ENCODE results near the gene SPATA33. TPM values are rescaled to one million over a fixed set of nuclear protein-coding genes. Genes with fewer than 3 reads are reported as not detected.

SPATA33 gene
- total and polyA plus RNA-seq, 10 of the 15 experiments (the other 5 are each of a cell fraction or from before 2014, with no cell fraction given) = 1.1 to 15.8 (median 7.6) TPM

- no peak for DNase-seq (ENCODE audit: low read depth, low spot score)
Measured at GRCh38 chr16:89621136-89621697, 36.4 kb upstream of the SPATA33 start.

More at GRCh38 chr16:89621136-89621697, 36.4 kb upstream of the SPATA33 start:
- CTCF ChIA-PET = no interaction called here
- Histone ChIP-seq H3K79me2 (ENCODE audit: control insufficient read depth, insufficient read depth, low read length) (no peaks in the 10 kb centered on the region), H4K20me1 (ENCODE audit: control insufficient read depth, insufficient read depth) (no peaks in the 10 kb centered on the region), H3K4me1 (ENCODE audit: control insufficient read depth, insufficient read depth, low read length) (no peaks in the 10 kb centered on the region), H3K27ac (ENCODE audit: control insufficient read depth, insufficient read depth) (no peak overlapping the region), H3K9ac (ENCODE audit: control insufficient read depth, insufficient read depth, low read length) (no peak overlapping the region), H3K4me3 (no peak overlapping the region), H3K4me2 (ENCODE audit: control insufficient read depth, insufficient read depth) (no peak overlapping the region), H3K9me3 (replicated peaks; ENCODE audit: control insufficient read depth, insufficient read depth, low read length) (no peaks in the 10 kb centered on the region), H3K27me3 (replicated peaks in 1 of 2; ENCODE audit: control insufficient read depth in 2 of 2, insufficient read depth in 2 of 2, low read length in 1 of 2) (0 out of 4 replicates have a peak, but pooled peaks cover 0 to 2% of the 10 kb centered on the region in 2 experiments), H2AFZ (ENCODE audit: control insufficient read depth, low read depth, low read length) (no peak overlapping the region), H3K36me3 (ENCODE audit: control insufficient read depth in 2 of 2, insufficient read depth in 2 of 2, low read length in 1 of 2) (no peaks in the 10 kb centered on the region)
- ATAC-seq = no peak
- RAD21 ChIA-PET (ENCODE audit: unreplicated experiment) = no interaction called here
- in situ Hi-C loops (cut with MboI) = no loop called here
- FAIRE-seq = no peak
- TF ChIP-seq, protein P1, sequence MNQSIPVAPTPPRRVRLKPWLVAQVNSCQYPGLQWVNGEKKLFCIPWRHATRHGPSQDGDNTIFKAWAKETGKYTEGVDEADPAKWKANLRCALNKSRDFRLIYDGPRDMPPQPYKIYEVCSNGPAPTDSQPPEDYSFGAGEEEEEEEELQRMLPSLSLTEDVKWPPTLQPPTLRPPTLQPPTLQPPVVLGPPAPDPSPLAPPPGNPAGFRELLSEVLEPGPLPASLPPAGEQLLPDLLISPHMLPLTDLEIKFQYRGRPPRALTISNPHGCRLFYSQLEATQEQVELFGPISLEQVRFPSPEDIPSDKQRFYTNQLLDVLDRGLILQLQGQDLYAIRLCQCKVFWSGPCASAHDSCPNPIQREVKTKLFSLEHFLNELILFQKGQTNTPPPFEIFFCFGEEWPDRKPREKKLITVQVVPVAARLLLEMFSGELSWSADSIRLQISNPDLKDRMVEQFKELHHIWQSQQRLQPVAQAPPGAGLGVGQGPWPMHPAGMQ (IDR thresholded peaks at IDR 0.05; ENCODE audit: borderline replicate concordance) = no peak
- TF ChIP-seq, protein P2, sequence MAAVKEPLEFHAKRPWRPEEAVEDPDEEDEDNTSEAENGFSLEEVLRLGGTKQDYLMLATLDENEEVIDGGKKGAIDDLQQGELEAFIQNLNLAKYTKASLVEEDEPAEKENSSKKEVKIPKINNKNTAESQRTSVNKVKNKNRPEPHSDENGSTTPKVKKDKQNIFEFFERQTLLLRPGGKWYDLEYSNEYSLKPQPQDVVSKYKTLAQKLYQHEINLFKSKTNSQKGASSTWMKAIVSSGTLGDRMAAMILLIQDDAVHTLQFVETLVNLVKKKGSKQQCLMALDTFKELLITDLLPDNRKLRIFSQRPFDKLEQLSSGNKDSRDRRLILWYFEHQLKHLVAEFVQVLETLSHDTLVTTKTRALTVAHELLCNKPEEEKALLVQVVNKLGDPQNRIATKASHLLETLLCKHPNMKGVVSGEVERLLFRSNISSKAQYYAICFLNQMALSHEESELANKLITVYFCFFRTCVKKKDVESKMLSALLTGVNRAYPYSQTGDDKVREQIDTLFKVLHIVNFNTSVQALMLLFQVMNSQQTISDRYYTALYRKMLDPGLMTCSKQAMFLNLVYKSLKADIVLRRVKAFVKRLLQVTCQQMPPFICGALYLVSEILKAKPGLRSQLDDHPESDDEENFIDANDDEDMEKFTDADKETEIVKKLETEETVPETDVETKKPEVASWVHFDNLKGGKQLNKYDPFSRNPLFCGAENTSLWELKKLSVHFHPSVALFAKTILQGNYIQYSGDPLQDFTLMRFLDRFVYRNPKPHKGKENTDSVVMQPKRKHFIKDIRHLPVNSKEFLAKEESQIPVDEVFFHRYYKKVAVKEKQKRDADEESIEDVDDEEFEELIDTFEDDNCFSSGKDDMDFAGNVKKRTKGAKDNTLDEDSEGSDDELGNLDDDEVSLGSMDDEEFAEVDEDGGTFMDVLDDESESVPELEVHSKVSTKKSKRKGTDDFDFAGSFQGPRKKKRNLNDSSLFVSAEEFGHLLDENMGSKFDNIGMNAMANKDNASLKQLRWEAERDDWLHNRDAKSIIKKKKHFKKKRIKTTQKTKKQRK (IDR thresholded peaks at IDR 0.05; ENCODE audit: low read depth, low read length) = no peak
- TF ChIP-seq JUND (IDR thresholded peaks at IDR 0.05; ENCODE audit: low read depth, low read length) (no peak), SREBF2 (IDR thresholded peaks at IDR 0.05; ENCODE audit: low read length) (no peak), YBX1 (IDR thresholded peaks at IDR 0.05) (no peak), SREBF1 (IDR thresholded peaks at IDR 0.05; ENCODE audit: low read length) (no peak), CHD2 (IDR thresholded peaks at IDR 0.05; ENCODE audit: borderline replicate concordance, low read depth, low read length) (no peak), HSF1 (IDR thresholded peaks at IDR 0.05; ENCODE audit: low read depth, low read length) (no peak)
- TF ChIP-seq, protein P3, sequence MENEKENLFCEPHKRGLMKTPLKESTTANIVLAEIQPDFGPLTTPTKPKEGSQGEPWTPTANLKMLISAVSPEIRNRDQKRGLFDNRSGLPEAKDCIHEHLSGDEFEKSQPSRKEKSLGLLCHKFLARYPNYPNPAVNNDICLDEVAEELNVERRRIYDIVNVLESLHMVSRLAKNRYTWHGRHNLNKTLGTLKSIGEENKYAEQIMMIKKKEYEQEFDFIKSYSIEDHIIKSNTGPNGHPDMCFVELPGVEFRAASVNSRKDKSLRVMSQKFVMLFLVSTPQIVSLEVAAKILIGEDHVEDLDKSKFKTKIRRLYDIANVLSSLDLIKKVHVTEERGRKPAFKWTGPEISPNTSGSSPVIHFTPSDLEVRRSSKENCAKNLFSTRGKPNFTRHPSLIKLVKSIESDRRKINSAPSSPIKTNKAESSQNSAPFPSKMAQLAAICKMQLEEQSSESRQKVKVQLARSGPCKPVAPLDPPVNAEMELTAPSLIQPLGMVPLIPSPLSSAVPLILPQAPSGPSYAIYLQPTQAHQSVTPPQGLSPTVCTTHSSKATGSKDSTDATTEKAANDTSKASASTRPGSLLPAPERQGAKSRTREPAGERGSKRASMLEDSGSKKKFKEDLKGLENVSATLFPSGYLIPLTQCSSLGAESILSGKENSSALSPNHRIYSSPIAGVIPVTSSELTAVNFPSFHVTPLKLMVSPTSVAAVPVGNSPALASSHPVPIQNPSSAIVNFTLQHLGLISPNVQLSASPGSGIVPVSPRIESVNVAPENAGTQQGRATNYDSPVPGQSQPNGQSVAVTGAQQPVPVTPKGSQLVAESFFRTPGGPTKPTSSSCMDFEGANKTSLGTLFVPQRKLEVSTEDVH (IDR thresholded peaks at IDR 0.05; ENCODE audit: low read depth, partially characterized antibody) = no peak
- 65% methylated on average over 11 of the region's 18 CpGs for WGBS (ENCODE audit: insufficient coverage, insufficient replicate concordance, low lambda C conversion rate, missing lambda C conversion rate)
- intact Hi-C loops (cut with micrococcal nuclease; ENCODE audit: unreplicated experiment) = no loop called here
- SMC1A ChIA-PET (ENCODE audit: uncharacterized antibody, unreplicated experiment) = no interaction called here
- POLR2A ChIA-PET = no interaction called here
- BruUV-seq (replicated peaks) = no TSS peak

Data from GM12878 (cell line).